Measurements from ENCODE around the gene ATXN2. TPM values are rescaled to one million over a fixed set of nuclear protein-coding genes. Genes with fewer than 3 reads are reported as not detected.

The ATXN2 gene
- total and polyA plus RNA-seq, 4 donors: 11.5 to 33.1 (median 22.1) TPM

DNA sequence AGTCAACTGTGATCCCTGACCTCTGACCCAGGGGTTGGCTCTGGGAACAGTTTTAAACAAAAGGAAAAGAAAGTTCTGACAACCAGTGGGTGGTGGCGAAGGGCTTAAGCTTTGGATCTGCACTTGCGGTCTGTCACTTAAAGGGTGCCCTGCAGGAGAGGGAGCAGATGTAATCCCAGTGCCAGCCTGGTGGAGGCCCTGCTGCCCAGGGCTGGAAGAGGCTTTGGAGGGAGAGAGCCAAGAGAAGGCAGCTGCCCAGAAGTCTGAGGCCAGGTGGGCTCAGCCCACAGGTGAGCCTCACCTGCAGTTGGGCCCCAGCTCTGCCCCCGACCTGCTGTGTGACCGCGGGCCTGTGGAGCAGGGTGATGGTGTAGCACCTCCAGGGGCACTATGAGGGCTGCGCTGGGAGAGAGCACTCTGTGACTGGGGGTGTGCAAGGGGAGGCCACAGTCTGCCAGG lies 174.3 kb downstream of the ATXN2 start:
- H3K4me3 ChIP-seq (ENCODE audit: low read depth in 1 of 3, low read length in 3 of 3): no peak overlapping the region
- H3K36me3 ChIP-seq (ENCODE audit: control insufficient read depth in 4 of 4, insufficient read depth in 3 of 4, low read depth in 1 of 4, low read length in 3 of 4): peaks cover 0 to 8% (median 3%) of the 10 kb centered on the region in 4 donors
- H3K27ac ChIP-seq (ENCODE audit: low read depth in 1 of 2, low read length in 2 of 2): peak overlapping the region; percentile 90 to 95
- TF ChIP-seq, protein P1, sequence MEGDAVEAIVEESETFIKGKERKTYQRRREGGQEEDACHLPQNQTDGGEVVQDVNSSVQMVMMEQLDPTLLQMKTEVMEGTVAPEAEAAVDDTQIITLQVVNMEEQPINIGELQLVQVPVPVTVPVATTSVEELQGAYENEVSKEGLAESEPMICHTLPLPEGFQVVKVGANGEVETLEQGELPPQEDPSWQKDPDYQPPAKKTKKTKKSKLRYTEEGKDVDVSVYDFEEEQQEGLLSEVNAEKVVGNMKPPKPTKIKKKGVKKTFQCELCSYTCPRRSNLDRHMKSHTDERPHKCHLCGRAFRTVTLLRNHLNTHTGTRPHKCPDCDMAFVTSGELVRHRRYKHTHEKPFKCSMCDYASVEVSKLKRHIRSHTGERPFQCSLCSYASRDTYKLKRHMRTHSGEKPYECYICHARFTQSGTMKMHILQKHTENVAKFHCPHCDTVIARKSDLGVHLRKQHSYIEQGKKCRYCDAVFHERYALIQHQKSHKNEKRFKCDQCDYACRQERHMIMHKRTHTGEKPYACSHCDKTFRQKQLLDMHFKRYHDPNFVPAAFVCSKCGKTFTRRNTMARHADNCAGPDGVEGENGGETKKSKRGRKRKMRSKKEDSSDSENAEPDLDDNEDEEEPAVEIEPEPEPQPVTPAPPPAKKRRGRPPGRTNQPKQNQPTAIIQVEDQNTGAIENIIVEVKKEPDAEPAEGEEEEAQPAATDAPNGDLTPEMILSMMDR (IDR thresholded peaks at IDR 0.05; ENCODE audit: low read depth, low read length, missing input control): peak; percentile 32
- no peak for TF ChIP-seq GABPA (IDR thresholded peaks at IDR 0.05 in 1 of 2, conservative IDR thresholded peaks at IDR 0.05 in 1 of 2)
- TF ChIP-seq NR2F2 (IDR thresholded peaks at IDR 0.05): peak; percentile 51
- peak; percentile 67 to 69 for TF ChIP-seq RAD21 (IDR thresholded peaks at IDR 0.05)
- TF ChIP-seq HNF4A (conservative IDR thresholded peaks at IDR 0.05): peak; percentile 46 to 62
- peak in 1 of 2 donors; percentile 53 for TF ChIP-seq RXRA (IDR thresholded peaks at IDR 0.05)
- TF ChIP-seq, protein P2, sequence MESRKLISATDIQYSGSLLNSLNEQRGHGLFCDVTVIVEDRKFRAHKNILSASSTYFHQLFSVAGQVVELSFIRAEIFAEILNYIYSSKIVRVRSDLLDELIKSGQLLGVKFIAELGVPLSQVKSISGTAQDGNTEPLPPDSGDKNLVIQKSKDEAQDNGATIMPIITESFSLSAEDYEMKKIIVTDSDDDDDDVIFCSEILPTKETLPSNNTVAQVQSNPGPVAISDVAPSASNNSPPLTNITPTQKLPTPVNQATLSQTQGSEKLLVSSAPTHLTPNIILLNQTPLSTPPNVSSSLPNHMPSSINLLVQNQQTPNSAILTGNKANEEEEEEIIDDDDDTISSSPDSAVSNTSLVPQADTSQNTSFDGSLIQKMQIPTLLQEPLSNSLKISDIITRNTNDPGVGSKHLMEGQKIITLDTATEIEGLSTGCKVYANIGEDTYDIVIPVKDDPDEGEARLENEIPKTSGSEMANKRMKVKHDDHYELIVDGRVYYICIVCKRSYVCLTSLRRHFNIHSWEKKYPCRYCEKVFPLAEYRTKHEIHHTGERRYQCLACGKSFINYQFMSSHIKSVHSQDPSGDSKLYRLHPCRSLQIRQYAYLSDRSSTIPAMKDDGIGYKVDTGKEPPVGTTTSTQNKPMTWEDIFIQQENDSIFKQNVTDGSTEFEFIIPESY (IDR thresholded peaks at IDR 0.05): no peak
- TF ChIP-seq EGR1 (IDR thresholded peaks at IDR 0.05; ENCODE audit: low read depth in 2 of 2): no peak
- H3K9me3 ChIP-seq (ENCODE audit: control insufficient read depth in 4 of 4, low read length in 3 of 4): no peaks in the 10 kb centered on the region
- no peak for DNase-seq (ENCODE audit: low spot score)
- 81% methylated on average over 6 of the region's 6 CpGs for WGBS
- peaks cover 15 to 44% (median 33%) of the 10 kb centered on the region in 4 donors for H3K4me1 ChIP-seq (ENCODE audit: control insufficient read depth in 4 of 4, insufficient read depth in 4 of 4, low read length in 3 of 4)
- H3K9ac ChIP-seq (ENCODE audit: low read depth in 1 of 2, low read length in 2 of 2): peak overlapping the region; percentile 7 to 73
- H3K27me3 ChIP-seq (ENCODE audit: control insufficient read depth in 4 of 4, insufficient read depth in 4 of 4, low read length in 3 of 4): no peaks in the 10 kb centered on the region

DNA sequence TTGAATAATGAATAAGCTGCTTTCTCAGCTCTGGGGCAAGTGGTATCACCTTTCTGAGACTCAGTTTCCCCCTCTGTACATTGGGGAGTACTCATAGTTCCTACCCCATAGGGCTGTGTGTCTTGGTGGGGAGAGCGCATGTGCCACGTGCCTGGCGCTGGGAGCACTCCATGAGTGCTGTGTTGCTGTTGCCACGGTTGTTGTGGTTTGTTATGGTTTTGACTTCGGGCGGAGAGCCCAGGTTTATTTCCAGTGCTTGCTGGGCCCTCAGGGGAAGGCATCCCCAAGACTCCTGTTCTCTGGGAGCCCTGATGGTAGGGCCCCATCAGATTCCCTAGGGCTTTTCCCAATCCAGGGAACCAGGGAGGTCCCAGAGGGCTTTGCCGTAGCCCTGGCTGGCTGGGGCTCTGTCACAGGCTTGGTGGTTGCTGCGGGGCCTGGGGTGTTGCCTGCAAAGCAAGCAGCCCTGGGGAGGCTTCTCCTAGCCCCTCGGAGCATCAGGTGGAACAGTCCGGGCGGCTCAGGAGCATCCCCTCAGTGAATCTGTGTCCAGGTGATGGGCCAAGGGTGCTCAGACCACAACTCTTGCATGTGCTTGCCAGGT lies 174.8 kb downstream of the ATXN2 start:
- 88% methylated on average over 11 of the region's 11 CpGs for WGBS
- H3K27ac ChIP-seq (ENCODE audit: low read depth in 1 of 2, low read length in 2 of 2): peak overlapping the region; percentile 90 to 95
- H3K36me3 ChIP-seq (ENCODE audit: control insufficient read depth in 4 of 4, insufficient read depth in 3 of 4, low read depth in 1 of 4, low read length in 3 of 4): peaks cover 0 to 12% (median 3%) of the 10 kb centered on the region in 4 donors
- no peak for TF ChIP-seq EGR1 (IDR thresholded peaks at IDR 0.05; ENCODE audit: low read depth in 2 of 2)
- no peak for TF ChIP-seq SP1 (IDR thresholded peaks at IDR 0.05)
- TF ChIP-seq HNF4G (IDR thresholded peaks at IDR 0.05): no peak
- TF ChIP-seq, protein P1 (IDR thresholded peaks at IDR 0.05; ENCODE audit: low read depth, low read length, missing input control): no peak
- TF ChIP-seq, protein P3, sequence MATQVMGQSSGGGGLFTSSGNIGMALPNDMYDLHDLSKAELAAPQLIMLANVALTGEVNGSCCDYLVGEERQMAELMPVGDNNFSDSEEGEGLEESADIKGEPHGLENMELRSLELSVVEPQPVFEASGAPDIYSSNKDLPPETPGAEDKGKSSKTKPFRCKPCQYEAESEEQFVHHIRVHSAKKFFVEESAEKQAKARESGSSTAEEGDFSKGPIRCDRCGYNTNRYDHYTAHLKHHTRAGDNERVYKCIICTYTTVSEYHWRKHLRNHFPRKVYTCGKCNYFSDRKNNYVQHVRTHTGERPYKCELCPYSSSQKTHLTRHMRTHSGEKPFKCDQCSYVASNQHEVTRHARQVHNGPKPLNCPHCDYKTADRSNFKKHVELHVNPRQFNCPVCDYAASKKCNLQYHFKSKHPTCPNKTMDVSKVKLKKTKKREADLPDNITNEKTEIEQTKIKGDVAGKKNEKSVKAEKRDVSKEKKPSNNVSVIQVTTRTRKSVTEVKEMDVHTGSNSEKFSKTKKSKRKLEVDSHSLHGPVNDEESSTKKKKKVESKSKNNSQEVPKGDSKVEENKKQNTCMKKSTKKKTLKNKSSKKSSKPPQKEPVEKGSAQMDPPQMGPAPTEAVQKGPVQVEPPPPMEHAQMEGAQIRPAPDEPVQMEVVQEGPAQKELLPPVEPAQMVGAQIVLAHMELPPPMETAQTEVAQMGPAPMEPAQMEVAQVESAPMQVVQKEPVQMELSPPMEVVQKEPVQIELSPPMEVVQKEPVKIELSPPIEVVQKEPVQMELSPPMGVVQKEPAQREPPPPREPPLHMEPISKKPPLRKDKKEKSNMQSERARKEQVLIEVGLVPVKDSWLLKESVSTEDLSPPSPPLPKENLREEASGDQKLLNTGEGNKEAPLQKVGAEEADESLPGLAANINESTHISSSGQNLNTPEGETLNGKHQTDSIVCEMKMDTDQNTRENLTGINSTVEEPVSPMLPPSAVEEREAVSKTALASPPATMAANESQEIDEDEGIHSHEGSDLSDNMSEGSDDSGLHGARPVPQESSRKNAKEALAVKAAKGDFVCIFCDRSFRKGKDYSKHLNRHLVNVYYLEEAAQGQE (IDR thresholded peaks at IDR 0.05): no peak
- no peak for TF ChIP-seq NR2F2 (IDR thresholded peaks at IDR 0.05)
- no peak for TF ChIP-seq FOXA1 (IDR thresholded peaks at IDR 0.05)
- TF ChIP-seq, protein P2 (IDR thresholded peaks at IDR 0.05): no peak
- no peak overlapping the region for H3K9ac ChIP-seq (ENCODE audit: low read depth in 1 of 2, low read length in 2 of 2)
- no peaks in the 10 kb centered on the region for H3K27me3 ChIP-seq (ENCODE audit: control insufficient read depth in 4 of 4, insufficient read depth in 4 of 4, low read length in 3 of 4)
- DNase-seq (ENCODE audit: low spot score): no peak
- no peak overlapping the region for H3K4me3 ChIP-seq (ENCODE audit: low read depth in 1 of 3, low read length in 3 of 3)
- peaks cover 15 to 38% (median 31%) of the 10 kb centered on the region in 4 donors for H3K4me1 ChIP-seq (ENCODE audit: control insufficient read depth in 4 of 4, insufficient read depth in 4 of 4, low read length in 3 of 4)
- no peaks in the 10 kb centered on the region for H3K9me3 ChIP-seq (ENCODE audit: control insufficient read depth in 4 of 4, low read length in 3 of 4)

All from liver (tissue), 9 donors.